WERI-Rb-1 (cell line): ENCODE data around the gene AKAP8L.
A peak's percentile ranks its signal among the peaks of the same experiment; 100 is the strongest.

Experiments used
- DNase-seq: peaks from one replicate; pipeline ENCODE4 v3.0.0-alpha.2; 2020
- H3K27ac ChIP-seq: fragments of 250-450 bp; sonication (Bioruptor Pico); 2 replicates; pipeline ENCODE4 v1.5.1; 2020; ENCODE audit warnings: mild to moderate bottlenecking, moderate library complexity
- H3K27me3 ChIP-seq: fragments of 250-450 bp; sonication (Bioruptor Pico); 2 replicates; pipeline ENCODE4 v1.5.1; 2021; ENCODE audit warnings: mild to moderate bottlenecking, low read depth, moderate library complexity; ENCODE audit not compliant: insufficient read depth, severe bottlenecking
- H3K36me3 ChIP-seq: fragments of 250-450 bp; sonication (Bioruptor Pico); 2 replicates; pipeline ENCODE4 v1.5.1; 2020; ENCODE audit warnings: mild to moderate bottlenecking, moderate library complexity
- H3K4me3 ChIP-seq: 2 replicates; pipeline ENCODE4 v1.5.1; 2011; ENCODE audit warnings: low read depth, mild to moderate bottlenecking, control low read depth, low read length
- H3K9me3 ChIP-seq: fragments of 250-450 bp; sonication (Bioruptor Pico); 2 replicates; pipeline ENCODE4 v1.5.1; 2021; ENCODE audit warnings: mild to moderate bottlenecking, moderate library complexity; ENCODE audit not compliant: severe bottlenecking
- CTCF ChIP-seq: IDR thresholded peaks from 2 replicates; pipeline ENCODE4 v1.5.1; 2011; ENCODE audit warnings: low read depth, mild to moderate bottlenecking, control low read depth, inconsistent platforms, low read length

The AKAP8L gene

DNA sequence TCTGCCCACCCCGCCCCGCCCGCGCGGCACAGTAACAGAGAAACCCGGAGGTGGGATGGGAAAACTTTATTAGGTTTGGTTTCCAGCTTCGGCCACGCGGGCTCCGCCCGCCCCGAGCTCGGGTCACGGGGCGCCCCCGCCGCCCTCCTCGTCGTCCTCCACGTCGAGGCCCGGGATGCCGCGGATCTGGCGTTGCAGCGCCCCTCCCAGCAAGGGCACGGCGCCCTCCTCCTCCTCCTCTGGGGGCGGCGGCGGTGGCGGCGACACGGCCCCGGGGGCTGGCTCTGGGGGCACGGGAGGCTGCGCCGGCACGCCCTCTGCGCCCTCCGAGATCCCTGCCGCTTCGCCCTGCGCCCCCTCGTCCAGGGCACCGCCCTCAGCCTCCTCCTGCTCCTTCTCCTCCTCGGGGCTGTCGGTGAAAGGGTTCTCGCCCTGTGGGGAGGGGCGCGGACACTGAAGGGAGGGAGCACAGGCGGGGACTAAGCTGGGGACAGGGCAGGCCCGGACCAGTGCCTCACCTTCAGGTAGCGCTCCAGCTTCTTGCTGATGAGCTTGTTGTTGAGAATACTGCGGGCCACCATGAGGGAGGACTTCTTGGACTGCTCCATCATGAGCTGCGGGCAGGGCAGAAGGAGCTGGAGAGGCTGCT is 38.7 kb downstream of the AKAP8L start:
- peak overlapping the region; percentile 81 for H3K27ac ChIP-seq
- peaks cover 23% of the 10 kb centered on the region for H3K36me3 ChIP-seq
- no peaks in the 10 kb centered on the region for H3K27me3 ChIP-seq
- no peaks in the 10 kb centered on the region for H3K9me3 ChIP-seq
- H3K4me3 ChIP-seq, result peak overlapping the region; percentile 40
- no peak for TF ChIP-seq CTCF
- DNase-seq, result peak; percentile 89

GRCh38 chr19:15379083-15379998 is 39.4 kb downstream of the AKAP8L start, which contains the start of gene AKAP8:
TSS of gene AKAP8 (minus strand) at chr19:15379787. CDS start at chr19:15379731, 56 bp downstream.
- no peak for TF ChIP-seq CTCF
- no peaks in the 10 kb centered on the region for H3K27me3 ChIP-seq
- H3K27ac ChIP-seq, result peak within 1 kb of the TSS; percentile 98
- peak; percentile 98 for DNase-seq
- peak within 1 kb of the TSS; percentile 87 for H3K4me3 ChIP-seq
- no peaks in the 10 kb centered on the region for H3K9me3 ChIP-seq
- H3K36me3 ChIP-seq, result peaks cover 26% of the 10 kb centered on the region

- TF ChIP-seq CTCF, result no peak
- H3K36me3 ChIP-seq, result peaks cover 32% of the 10 kb centered on the region
- H3K27ac ChIP-seq, result peak overlapping the region; percentile 98
- H3K9me3 ChIP-seq, result no peaks in the 10 kb centered on the region
- H3K4me3 ChIP-seq, result peak overlapping the region; percentile 87
- H3K27me3 ChIP-seq, result no peaks in the 10 kb centered on the region
- peak; percentile 21 for DNase-seq
Measured at GRCh38 chr19:15378534-15379082, 40.2 kb downstream of the AKAP8L start.

GRCh38 chr19:15374796-15375440 is 43.9 kb downstream of the AKAP8L start:
- Histone ChIP-seq H3K27me3 (no peaks in the 10 kb centered on the region), H3K4me3 (no peak overlapping the region), H3K36me3 (peaks cover 47% of the 10 kb centered on the region), H3K9me3 (no peaks in the 10 kb centered on the region), H3K27ac (no peak overlapping the region)
- no peak for DNase-seq
- no peak for TF ChIP-seq CTCF

- H3K27ac ChIP-seq, result no peak overlapping the region
- H3K4me3 ChIP-seq, result no peak overlapping the region
- no peak for TF ChIP-seq CTCF
- no peaks in the 10 kb centered on the region for H3K27me3 ChIP-seq
- no peak for DNase-seq
- H3K9me3 ChIP-seq, result no peaks in the 10 kb centered on the region
- peaks cover 51% of the 10 kb centered on the region for H3K36me3 ChIP-seq
Measured at GRCh38 chr19:15374105-15374651, 44.6 kb downstream of the AKAP8L start.
